GM21723 (cell line): ENCODE results near the gene ARID3A.
"Not testable (repeated sequence)": the region's sequence is repeated elsewhere in the genome, so short reads cannot be mapped to it uniquely, and the experiment has no call there.

Experiments
- ATAC-seq: cut with Tn5 transposase; IDR thresholded peaks from one replicate; pipeline ENCODE4 v1.9.1; 2021; ENCODE audit warnings: mild to moderate bottlenecking, moderate library complexity; ENCODE audit not compliant: unreplicated experiment

Gene ARID3A, protein sequence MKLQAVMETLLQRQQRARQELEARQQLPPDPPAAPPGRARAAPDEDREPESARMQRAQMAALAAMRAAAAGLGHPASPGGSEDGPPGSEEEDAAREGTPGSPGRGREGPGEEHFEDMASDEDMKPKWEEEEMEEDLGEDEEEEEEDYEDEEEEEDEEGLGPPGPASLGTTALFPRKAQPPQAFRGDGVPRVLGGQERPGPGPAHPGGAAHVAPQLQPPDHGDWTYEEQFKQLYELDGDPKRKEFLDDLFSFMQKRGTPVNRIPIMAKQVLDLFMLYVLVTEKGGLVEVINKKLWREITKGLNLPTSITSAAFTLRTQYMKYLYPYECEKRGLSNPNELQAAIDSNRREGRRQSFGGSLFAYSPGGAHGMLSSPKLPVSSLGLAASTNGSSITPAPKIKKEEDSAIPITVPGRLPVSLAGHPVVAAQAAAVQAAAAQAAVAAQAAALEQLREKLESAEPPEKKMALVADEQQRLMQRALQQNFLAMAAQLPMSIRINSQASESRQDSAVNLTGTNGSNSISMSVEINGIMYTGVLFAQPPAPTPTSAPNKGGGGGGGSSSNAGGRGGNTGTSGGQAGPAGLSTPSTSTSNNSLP

DNA sequence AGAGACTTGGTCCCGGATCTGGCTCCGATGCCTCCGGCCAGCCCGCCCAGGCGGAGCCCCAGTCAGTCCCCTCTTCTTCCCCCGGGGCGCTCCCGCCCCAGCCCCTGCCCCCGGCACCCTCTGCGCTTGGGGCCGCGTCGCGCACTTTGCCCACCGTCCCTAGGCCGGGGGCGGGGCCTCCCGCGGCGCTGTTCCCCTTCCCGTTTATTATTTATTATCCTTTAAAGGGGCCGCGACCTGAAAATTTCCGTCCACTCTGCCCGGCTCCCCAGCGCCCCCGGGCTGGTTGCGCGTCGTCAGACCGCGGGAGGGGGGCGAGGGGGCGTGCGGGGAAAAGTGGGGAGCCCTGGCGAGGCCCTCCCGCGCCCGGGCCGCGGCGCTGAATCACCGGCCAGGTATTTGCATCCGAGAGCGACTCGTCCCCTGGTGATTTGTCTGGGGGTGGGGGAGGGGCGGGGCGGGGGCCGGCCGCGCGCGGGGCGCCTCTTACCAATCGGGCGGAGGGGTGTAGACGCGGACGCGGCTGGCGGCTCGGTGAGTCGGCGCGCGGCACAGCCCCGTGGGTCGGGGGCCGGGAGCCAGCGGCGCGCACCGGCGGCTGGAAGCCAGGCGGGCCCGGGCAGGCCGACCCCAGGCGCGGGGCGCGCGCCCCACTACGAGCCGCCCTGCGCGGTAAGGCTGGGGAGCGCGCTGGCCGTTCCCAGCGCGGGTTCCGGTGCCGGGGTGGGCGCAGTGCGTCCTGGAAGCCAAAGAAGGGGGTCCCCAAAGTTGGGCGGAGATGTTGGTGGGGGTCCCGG is at the start of gene ARID3A:
ARID3A (plus strand) TSS at position 510 of the 797 bp plus-strand sequence. CDS start 3,494 bp downstream, outside the sequence.
- peak; percentile 51 for ATAC-seq

DNA sequence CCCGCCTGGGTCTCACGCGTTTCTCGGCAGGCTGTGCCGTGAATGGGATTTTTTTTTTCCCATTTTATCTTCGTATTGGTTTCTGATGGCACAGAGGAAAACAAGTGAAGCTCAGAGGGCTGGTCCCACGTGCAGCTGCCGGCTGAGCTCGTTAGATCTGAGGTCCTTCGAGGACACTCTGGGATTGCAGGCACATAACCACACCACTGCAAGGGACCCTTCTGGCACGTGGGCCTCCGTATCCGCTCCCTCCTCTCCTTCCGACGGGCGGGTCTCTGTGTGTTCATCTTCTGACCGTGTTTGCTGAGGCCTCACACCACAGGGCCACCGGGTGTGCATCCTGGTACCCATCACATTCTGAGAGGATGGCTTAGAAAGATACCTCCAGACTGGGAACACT is 49.7 kb upstream of the ARID3A start:
- no peak for ATAC-seq

DNA sequence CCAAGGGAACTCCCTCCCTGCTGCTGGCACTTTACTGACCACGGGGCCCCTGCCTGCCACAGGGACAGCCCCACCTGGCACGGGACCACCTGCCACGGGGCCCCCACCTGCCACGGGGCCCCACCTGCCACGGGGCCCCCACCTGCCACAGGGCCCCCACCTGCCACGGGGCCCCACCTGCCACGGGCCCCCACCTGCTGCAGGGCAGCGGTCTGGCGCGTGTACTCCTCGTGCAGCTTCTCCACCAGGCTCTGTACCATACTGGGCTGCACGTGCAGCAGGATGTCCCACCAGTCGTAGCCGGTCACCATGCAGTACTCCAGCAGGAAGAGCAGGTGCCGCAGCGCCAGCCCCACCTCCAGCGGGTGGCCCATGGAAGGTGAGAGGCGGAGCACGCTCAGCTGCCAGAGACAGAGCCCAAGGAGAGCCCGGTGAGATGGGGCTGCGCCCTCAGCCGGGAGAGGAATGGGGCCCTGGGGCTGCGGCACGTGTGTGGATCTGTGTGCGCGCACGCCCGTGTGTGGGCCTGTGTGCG is 49.0 kb upstream of the ARID3A start:
- no peak for ATAC-seq

DNA sequence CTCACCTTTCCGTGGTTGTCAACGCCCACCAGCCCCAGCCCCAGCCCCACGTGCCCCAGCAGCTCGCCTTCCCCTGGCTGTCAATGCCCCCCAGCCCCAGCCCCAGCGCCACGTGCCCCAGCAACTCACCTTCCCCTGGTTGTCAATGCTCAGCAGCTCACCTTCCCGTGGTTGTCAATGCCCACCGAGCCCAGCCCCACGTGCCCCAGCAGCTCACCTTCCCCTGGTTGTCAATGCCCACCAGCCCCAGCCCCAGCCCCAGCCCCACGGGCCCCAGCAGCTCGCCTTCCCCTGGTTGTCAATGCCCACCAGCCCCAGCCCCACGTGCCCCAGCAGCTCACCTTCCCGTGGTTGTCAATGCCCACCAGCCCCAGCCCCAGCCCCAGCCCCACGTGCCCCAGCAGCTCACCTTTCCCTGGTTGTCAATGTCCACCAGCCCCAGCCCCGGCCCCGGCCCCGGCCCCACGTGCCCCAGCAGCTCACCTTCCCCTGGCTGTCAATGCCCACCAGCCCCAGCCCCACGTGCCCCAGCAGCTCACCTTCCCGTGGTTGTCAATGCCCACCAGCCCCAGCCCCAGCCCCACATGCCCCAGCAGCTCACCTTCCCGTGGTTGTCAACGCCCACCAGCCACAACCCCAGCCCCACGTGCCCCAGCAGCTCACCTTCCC is 47.7 kb upstream of the ARID3A start:
- not testable (repeated sequence) for ATAC-seq

DNA sequence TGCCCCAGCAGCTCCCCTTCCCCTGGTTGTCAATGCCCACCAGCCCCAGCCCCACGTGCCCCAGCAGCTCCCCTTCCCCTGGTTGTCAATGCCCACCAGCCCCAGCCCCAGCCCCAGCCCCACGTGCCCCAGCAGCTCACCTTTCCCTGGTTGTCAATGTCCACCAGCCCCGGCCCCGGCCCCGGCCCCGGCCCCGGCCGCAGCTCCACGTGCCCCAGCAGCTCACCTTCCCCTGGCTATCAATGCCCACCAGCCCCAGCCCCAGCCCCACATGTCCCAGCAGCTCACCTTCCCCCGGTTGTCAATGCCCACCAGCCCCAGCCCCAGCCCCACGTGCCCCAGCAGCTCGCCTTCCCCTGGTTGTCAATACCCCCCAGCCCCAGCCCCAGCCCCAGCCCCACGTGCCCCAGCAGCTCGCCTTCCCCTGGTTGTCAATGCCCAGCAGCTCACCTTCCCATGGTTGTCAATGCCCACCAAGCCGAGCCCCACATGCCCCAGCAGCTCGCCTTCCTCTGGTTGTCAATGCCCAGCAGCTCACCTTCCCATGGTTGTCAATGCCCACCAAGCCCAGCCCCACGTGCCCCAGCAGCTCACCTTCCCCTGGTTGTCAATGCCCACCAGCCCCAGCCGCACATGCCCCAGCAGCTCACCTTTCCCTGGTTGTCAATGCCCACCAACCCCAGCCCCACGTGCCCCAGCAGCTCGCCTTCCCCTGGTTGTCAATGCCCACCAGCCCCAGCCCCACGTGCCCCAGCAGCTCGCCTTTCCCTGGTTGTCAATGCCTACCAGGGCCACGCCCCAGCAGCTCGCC is 46.9 kb upstream of the ARID3A start:
- ATAC-seq = not testable (repeated sequence)

DNA sequence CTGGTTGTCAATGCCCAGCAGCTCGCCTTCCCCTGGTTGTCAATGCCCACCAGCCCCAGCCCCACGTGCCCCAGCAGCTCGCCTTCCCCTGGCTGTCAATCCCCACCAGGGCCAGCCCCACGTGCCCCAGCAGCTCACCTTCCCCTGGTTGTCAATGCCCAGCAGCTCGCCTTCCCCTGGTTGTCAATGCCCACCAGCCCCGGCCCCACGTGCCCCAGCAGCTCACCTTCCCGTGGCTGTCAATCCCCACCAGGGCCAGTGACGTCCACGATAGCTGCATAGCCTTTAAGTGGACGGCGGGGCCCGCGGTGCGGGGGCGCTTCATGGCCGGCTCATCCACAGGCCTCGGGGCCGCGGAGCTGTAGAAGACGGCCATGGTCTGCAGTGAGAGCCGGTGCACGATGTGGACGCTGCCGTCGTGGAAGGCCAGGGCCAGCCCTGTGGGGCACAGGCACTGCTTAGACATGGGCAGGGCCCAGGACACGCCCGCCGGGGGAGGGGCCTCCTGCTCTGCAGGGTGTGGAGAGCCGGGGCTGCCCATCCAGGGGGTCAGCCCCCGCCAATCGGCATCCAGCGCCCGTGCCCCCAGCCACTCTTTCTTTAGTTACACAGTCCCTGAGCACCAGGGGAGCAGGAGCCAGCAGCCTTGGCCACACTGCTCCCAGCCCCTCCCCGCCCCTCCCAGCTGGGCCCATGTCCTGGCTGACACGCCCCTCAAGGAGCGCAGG is 46.0 kb upstream of the ARID3A start:
- ATAC-seq = no peak

DNA sequence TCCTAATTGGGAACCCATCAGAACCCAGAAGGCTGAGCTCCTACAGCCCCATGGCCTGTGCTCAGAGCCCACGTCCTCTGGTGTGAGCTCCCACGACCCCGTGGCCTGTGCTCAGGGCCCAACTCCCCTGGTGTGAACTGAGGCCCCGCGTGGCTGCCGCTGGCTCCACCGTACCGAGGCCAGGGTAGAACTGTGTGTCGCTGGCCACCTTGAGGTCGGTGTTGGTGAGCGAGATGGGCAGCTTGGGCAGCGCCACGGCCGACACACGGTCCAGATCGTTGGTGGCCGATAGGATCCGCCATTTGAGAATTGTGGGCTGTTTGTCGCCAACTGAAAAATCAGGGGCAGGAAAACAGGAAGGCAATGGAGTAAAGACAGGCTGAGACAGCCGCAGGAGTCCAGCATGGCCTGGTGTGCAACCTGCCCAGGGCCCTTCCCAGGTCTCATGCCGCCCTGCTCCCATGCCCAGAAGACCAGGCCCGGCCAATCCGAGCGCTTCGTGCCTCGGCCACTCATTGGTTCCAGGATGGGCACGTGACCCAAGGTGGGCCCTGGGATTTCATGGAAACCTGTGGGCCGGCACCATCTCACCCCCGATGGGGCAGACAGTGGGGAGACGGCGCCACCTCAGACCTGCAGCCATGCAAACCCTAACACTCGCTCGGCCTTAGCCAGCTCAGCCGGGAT is 44.3 kb upstream of the ARID3A start:
- no peak for ATAC-seq

DNA sequence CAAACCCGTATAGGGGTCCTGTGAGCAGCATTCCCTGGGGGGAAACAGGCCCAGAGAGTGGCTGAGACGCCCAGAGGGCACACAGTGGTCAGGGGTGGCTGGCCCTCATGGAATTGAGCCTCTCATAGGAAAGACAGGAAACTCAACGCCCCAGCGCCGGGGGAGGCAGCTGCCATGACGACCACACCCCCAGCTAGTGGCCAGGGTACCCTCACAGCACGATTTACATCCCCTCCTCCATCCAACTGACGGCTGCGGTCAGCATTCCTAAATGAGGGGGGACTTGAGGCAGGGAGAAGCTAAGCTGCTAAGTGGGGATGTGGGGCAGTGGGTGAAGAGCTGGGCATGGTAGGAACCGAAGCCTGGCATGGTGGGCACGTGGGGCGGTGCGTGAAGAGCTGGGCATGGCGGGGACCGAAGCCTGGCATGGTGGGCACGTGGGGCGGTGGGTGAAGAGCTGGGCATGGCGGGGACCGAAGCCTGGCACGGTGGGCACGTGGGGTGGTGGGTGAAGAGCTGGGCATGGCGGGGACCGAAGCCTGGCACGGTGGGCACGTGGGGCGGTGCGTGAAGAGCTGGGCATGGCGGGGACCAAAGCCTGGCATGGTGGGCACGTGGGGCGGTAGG is 42.9 kb upstream of the ARID3A start:
- ATAC-seq = no peak

DNA sequence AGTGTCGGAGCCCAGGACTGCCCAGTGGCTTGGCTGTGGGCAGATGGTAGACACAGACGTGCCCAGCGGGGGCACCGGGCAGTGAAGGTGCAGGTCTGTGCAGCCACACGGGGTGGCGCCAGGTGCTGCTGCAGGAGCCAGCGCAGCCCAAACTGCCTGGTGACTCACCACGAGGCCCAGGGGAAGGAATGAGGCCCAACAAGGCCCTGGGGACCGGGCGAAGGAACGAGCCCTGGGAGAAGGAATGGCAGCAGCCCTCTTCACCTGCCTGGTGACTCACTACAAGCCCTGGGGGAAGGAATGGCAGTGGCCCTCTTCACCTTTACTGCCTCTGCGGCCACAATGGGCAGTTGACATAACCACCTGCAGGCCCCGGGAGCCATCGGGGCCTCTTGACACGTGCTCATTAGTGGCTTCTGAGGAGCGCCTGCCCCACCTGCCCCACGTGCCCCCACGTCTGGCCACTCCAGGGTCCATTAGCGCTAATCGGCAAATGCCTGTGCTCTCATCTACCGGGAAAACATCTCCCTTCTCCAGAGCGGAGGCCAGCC is 42.1 kb upstream of the ARID3A start:
- no peak for ATAC-seq

DNA sequence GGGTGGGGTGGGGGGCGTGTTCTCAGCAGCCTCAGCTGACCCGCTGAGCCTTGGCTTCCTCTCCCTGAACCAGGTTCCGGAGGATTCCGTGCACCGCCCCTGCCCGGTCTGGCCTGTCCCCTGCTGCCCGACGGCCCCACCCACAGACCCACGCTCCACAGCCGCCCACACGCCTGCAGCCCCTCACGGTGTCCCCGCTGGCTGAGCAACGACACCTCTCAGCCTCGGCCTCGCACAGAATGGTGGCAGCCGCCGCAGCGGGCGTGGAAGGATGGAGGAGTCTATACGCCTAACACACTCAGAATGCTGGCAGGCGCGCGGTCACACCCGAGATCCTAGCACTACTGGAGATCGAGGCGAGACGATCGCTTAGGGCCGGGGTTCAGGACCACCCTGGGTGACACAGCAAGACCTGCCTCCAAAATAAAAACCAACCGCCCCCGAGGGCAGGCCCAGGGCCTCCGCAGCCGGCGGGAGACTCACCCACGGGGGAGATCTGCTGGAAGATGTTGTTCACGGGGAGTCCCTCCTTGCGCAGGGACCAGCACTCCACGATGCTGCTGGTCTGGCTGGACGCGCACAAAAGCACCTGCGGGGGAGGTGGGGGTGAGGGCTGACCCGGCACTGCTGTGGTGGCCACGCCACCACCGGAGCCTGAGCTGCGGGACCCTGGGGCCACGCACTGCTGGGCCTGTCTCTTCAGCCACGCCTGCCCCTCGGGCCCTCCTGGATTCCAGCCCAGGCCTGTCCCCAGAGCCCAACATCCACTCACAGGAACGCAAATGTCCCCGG is 41.2 kb upstream of the ARID3A start:
- ATAC-seq = no peak

DNA sequence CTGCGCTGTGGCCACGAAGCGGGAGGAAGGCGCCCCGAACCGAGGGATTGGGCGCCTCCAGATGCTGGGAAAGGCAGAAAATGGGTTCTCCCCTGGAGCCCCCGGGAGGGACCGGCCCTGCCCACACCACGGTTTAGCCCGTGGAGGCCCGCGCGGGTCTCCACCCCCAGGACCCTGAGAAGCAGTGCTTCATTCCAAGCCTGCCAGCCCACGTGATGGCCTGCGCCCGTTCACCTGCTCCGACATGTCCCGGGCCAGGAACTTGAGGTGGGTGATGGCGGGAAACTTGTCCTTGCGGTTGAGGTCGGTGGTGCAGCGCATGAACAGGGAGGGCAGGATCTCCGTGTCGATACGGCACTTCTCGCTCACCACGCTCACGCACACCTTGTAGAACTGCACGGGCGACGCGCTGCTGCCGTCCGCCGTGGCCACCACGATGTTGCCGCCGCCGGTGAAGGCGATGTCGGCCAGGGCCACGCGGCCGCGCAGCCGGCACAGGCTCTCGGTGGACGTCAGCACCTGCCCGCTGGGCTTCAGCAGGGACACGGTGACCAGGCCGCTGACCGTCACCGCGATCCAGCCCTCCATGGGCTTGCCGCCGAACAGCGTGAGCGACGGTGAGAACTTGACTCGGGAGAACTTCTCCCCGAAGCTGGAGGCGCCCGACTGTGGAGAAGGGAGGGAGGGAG is 40.2 kb upstream of the ARID3A start:
- ATAC-seq = no peak

DNA sequence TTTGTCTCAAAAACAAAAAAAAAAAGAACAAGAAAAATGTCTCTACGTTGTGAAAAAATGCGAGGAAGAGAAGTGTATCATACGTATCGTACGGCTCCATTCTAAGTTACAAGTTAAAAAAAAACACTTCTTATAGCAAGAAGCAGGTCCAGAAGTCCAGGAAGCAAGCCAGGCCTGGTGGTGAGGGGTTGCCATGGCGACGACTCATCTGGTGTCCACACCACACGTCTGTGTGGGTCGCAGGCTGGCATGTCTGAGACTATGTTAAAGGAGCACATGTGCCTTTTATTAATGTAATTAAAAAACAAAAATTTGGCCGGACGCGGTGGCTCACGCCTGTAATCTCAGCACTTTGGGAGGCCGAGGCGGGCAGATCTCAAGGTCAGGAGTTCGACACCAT is 38.8 kb upstream of the ARID3A start:
- no peak for ATAC-seq

DNA sequence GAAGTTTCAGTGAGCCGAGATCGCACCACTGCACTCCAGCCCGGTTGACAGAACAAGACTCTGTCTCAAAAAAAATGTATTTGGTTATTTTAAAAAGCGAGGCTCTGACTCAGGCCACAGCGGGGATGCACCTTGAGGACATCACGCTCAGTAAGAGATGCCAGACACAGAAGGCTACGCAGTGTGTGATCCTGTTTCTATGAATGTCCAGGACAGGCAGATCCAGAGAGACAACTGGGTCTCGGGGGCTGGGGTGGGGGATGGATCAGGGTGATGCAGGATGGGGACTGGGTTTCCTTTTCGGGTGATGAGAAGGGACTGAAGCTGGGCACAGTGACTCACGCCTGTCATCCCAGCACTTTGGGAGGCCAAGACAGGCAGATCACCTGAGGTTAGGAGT is 38.2 kb upstream of the ARID3A start:
- ATAC-seq = no peak

DNA sequence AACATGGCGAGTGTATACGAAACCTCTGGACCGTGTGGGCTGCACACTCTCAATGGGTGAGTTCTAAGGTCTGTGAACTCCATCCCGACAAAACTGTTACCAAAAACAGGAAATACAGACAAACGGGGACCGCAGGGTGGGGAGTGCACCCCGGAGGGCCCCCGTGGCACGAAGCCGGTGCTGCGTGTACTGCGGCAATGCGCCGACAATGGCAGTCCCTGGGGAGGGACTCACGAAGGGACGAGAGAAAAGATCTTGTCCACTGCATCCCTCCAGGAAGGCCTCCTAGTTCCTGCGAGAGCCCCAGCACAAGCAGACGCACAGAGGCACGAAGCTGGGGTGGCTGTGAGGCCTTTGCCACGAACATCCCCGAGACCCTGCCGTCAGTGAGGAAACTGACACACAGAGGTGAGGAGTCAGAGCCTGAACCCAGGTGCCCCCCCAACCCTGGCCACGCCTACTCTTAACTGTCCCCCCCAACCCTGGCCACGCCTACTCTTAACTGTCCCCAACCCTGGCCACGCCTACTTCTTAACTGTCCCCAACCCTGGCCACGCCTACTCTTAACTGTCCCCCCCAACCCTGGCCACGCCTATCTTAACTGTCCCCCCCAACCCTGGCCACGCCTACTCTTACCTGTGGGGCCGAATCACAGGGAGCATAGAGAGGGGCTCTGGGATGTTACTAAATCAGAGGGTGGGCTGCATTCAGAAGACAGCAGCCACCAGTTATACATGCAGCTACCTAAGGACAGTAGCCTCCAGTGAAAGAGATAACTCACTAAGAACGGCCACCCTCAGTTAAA is 37.1 kb upstream of the ARID3A start:
- ATAC-seq = no peak

DNA sequence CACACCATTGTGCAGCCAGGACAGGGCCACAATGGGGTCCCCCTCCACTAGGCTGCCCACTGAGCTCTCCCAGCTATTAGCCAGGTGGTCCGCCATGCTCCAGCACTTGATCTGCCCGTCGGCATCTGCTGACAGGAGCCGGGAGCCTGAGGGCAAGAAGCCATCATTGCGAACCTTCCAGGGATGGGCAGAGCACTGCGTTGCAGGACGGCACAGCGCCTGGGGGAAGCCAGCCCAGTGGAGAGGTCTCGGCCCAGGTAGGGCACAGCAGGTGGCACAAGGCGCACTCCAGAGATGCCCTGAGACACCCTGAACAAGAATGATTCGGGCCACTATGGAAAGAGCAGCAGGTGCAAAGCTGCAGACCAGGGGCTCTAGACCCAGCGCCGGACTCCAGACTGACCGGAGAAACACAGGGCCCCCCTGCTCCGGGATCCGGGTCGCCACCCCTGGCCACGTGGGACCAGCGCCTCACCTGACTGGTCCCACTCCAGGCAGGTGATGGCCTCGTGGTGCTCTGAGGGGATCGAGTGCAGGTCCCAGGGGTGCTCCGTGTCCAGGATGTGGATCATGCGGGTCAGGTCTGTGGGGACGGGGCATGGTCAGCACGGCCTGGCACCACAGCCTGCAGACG is 36.1 kb upstream of the ARID3A start:
- ATAC-seq = no peak
